ENCODE measurements around the gene ATP1A4.

ATP1A4 gene

DNA sequence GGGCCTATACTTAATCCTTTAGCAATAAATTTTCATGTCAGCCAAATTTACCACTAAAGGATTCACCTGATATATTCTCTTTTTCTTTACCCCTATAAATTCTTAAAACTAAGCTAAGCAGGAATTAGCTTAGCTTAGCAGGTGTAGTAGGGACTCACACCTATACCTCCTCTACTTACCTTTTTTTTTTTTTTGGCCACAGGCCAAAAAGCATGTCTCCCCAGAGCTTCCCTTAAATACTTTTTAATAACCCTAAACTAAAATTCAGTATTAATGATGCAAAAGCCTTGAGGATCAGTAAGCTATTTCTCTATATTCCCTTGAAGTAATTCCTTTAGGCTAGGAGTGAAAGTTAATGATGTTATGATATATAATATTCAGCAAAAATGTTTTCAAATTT lies 77.0 kb downstream of the ATP1A4 start:
- DNase-seq (ENCODE audit: low spot score) = no peak

DNA sequence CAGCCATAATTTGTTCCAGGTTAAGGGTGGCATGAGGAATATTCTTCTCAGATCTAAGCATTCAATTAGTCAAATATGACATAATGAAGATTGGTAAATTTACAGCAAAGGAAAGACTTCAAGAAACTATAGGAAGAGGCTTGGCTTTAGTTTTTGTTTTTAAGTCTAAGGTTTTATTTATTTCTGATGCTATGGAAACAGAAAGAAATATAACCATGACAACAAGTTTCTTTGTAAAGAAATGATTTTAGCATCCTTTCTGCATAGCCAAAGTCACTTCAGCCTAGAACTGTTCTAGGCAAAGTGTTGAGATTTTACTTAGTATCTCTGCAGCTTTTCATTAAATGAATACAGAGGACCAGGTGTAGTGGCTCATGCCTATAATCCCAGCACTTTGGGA lies 81.5 kb downstream of the ATP1A4 start:
- no peak for DNase-seq (ENCODE audit: low spot score)

Data from D341Med (cell line).